ENCODE data around the gene APBB2. TPM values are rescaled to one million over a fixed set of nuclear protein-coding genes. Genes with fewer than 3 reads are reported as not detected.

Gene APBB2
- total and polyA plus RNA-seq, 2 experiments from 2014 or later = 35.8 to 74.8 TPM

DNA sequence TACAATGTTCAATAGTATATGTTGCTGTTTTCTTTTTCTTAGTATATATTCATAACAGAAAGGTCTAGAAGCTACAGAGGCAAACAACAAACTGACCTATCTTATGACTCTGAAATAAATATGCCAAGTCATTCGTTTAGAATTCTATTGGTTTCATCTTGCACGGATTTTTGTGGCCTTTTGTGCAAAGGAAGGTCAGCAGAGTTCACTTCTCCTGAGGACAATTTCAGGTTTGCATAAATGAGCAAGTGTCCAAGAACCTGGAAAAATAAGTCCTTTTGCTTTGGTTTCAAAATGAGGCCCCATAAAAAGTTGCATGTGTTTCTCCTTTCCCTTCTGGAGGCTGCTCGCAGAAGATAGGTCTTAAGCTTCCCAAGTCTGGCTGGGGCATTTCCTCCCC lies 156.9 kb downstream of the APBB2 start:
- no peak overlapping the region for H3K27ac Mint-ChIP-seq
- DNase-seq (ENCODE audit: low spot score) = no peak
- TF ChIP-seq STAT1 (IDR thresholded peaks at IDR 0.05; ENCODE audit: unreplicated experiment) (no peak), EZH2phosphoT487 (IDR thresholded peaks at IDR 0.05; ENCODE audit: unreplicated experiment) (no peak), ZNF462 (CRISPR knock-in tag; IDR thresholded peaks at IDR 0.05) (no peak), POLR2AphosphoS5 (IDR thresholded peaks at IDR 0.05; ENCODE audit: low read depth) (no peak), ZNF114 (CRISPR knock-in tag; IDR thresholded peaks at IDR 0.05) (no peak), NANOG (IDR thresholded peaks at IDR 0.05; ENCODE audit: borderline replicate concordance) (no peak), CREB1 (CRISPR knock-in tag; IDR thresholded peaks at IDR 0.05; ENCODE audit: low read depth) (no peak), EZH2 (IDR thresholded peaks at IDR 0.05; ENCODE audit: low read depth, unreplicated experiment) (no peak), ZNF331 (CRISPR knock-in tag; IDR thresholded peaks at IDR 0.05; ENCODE audit: low read depth) (no peak), JUNB (IDR thresholded peaks at IDR 0.05; ENCODE audit: unreplicated experiment) (no peak)
- TF ChIP-seq, protein P1, sequence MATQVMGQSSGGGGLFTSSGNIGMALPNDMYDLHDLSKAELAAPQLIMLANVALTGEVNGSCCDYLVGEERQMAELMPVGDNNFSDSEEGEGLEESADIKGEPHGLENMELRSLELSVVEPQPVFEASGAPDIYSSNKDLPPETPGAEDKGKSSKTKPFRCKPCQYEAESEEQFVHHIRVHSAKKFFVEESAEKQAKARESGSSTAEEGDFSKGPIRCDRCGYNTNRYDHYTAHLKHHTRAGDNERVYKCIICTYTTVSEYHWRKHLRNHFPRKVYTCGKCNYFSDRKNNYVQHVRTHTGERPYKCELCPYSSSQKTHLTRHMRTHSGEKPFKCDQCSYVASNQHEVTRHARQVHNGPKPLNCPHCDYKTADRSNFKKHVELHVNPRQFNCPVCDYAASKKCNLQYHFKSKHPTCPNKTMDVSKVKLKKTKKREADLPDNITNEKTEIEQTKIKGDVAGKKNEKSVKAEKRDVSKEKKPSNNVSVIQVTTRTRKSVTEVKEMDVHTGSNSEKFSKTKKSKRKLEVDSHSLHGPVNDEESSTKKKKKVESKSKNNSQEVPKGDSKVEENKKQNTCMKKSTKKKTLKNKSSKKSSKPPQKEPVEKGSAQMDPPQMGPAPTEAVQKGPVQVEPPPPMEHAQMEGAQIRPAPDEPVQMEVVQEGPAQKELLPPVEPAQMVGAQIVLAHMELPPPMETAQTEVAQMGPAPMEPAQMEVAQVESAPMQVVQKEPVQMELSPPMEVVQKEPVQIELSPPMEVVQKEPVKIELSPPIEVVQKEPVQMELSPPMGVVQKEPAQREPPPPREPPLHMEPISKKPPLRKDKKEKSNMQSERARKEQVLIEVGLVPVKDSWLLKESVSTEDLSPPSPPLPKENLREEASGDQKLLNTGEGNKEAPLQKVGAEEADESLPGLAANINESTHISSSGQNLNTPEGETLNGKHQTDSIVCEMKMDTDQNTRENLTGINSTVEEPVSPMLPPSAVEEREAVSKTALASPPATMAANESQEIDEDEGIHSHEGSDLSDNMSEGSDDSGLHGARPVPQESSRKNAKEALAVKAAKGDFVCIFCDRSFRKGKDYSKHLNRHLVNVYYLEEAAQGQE (IDR thresholded peaks at IDR 0.05; ENCODE audit: unreplicated experiment) = no peak
- TF ChIP-seq, protein P2, sequence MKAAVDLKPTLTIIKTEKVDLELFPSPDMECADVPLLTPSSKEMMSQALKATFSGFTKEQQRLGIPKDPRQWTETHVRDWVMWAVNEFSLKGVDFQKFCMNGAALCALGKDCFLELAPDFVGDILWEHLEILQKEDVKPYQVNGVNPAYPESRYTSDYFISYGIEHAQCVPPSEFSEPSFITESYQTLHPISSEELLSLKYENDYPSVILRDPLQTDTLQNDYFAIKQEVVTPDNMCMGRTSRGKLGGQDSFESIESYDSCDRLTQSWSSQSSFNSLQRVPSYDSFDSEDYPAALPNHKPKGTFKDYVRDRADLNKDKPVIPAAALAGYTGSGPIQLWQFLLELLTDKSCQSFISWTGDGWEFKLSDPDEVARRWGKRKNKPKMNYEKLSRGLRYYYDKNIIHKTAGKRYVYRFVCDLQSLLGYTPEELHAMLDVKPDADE (IDR thresholded peaks at IDR 0.05) = no peak
- TF ChIP-seq, protein P3, sequence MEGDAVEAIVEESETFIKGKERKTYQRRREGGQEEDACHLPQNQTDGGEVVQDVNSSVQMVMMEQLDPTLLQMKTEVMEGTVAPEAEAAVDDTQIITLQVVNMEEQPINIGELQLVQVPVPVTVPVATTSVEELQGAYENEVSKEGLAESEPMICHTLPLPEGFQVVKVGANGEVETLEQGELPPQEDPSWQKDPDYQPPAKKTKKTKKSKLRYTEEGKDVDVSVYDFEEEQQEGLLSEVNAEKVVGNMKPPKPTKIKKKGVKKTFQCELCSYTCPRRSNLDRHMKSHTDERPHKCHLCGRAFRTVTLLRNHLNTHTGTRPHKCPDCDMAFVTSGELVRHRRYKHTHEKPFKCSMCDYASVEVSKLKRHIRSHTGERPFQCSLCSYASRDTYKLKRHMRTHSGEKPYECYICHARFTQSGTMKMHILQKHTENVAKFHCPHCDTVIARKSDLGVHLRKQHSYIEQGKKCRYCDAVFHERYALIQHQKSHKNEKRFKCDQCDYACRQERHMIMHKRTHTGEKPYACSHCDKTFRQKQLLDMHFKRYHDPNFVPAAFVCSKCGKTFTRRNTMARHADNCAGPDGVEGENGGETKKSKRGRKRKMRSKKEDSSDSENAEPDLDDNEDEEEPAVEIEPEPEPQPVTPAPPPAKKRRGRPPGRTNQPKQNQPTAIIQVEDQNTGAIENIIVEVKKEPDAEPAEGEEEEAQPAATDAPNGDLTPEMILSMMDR (conservative IDR thresholded peaks at IDR 0.05; ENCODE audit: low read depth in 2 of 2) = no peak
- Histone ChIP-seq H3K36me3 (ENCODE audit: insufficient read depth) (peaks cover 6% of the 10 kb centered on the region; the same call in 1 of the 2 replicates), H3F3A (replicated peaks; ENCODE audit: low read depth) (no peaks in the 10 kb centered on the region), H3K4me3 (no peak overlapping the region), H2AFZ (no peak overlapping the region), H3K27ac (ENCODE audit: low read depth) (no peak overlapping the region), H3K79me2 (replicated peaks; ENCODE audit: insufficient read depth) (peaks cover 10% of the 10 kb centered on the region), H3K4me2 (no peak overlapping the region), H3K4me1 (ENCODE audit: insufficient read depth) (no peaks in the 10 kb centered on the region), H4K20me1 (replicated peaks; ENCODE audit: insufficient read depth) (0 out of 2 replicates have a peak, but pooled peaks cover 4% of the 10 kb centered on the region), H3K9me2 (ENCODE audit: insufficient read depth) (no peaks in the 10 kb centered on the region; the same call in 1 of the 2 replicates), H3K27me3 (ENCODE audit: insufficient read depth) (no peaks in the 10 kb centered on the region)
- H3K27me3 Mint-ChIP-seq (ENCODE audit: insufficient read depth, low read depth, poor library complexity) = peaks cover 8% of the 10 kb centered on the region
- peaks cover 19% of the 10 kb centered on the region for H3K9me3 Mint-ChIP-seq
- no peak for ATAC-seq
- H3K4me1 Mint-ChIP-seq = peaks cover 3% of the 10 kb centered on the region; the same call in 1 of the 3 replicates
- H3K36me3 Mint-ChIP-seq (ENCODE audit: low read depth) = peaks cover 20% of the 10 kb centered on the region
- H3K4me3 Mint-ChIP-seq = no peak overlapping the region
